ENCODE measurements around the gene DPYSL4. TPM values are rescaled to one million over a fixed set of nuclear protein-coding genes. Genes with fewer than 3 reads are reported as not detected.

The DPYSL4 gene
- total and polyA plus RNA-seq, 2 of the 4 experiments (the other 2 are of a cell fraction), result 8.1 to 30.5 TPM

DNA sequence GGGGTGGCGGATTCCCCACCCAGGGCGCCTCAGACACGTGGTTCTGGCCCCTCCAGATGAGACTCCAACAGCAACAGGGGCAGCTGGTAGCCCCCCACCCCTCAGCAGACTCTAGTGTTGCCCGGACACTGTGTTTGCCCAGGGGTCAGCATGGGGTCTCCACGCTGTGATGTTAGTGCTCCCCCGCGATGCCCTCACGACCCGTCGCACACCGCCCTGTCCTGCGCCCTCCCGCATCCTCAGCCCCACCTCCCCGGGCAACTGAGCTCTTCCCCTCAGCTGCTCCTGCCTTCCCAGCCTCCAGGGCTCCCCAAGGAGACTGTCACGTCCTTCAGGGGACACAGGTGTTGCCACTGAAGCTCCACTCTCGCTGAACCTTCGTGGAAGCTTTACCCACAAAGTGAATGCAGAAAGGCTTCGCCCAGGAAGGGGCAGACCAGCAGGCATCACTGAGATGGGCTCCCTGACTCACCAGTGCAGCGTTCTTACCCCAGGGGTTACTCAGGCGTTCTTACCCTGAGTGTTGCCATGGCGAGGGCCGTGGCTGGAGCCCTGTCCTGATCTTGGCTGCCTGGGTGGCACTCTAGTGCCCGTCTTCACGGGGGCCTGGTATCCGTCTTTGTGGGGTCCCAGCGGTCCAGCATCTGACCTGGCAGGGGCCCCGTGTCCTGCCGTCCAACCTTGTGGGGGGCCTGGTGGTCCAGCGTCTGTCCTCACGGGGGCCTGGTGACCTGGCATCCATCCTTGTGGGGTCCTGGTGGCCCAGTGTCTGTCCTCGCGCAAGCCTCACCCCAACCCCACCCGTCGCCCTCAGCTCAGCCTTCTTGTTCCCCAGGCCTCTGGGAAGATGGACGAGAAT, 14.6 kb downstream of the DPYSL4 start:
- H3K4me1 ChIP-seq (ENCODE audit: control insufficient read depth, insufficient read depth, low read length), result no peaks in the 10 kb centered on the region
- no peak overlapping the region for H2AK9ac ChIP-seq (replicated peaks; ENCODE audit: low read depth, low read length, poor library complexity)
- dilution Hi-C loops (cut with HindIII; ENCODE audit: low sequenced_read_pairs, unreplicated experiment), result no loop called here
- H3K23ac ChIP-seq (ENCODE audit: low read depth, low read length), result no peak overlapping the region
- no peak overlapping the region for H3K4me2 ChIP-seq (ENCODE audit: low read depth, low read length)
- ChIA-PET CTCF (no interaction called here), POLR2A (ENCODE audit: unreplicated experiment) (no interaction called here)
- ATAC-seq (ENCODE audit: low read depth) (no peak), DNase-seq (no peak)
- no peaks in the 10 kb centered on the region for H4K20me1 ChIP-seq (ENCODE audit: insufficient read depth, low read length)
- no peaks in the 10 kb centered on the region for H3K9me3 ChIP-seq (ENCODE audit: control insufficient read depth, insufficient read depth, low read length)
- H3K9ac ChIP-seq (ENCODE audit: low read depth, low read length), result no peak overlapping the region
- in situ Hi-C loops (cut with MboI; ENCODE audit: low sequenced_read_pairs), result no loop called here
- no peak overlapping the region for H2AK5ac ChIP-seq (ENCODE audit: low read depth, low read length)
- H3K4me3 ChIP-seq (ENCODE audit: insufficient read depth, low read depth, low read length), result no peak overlapping the region
- no peak overlapping the region for H3K18ac ChIP-seq (ENCODE audit: low read depth, low read length)
- H3K79me1 ChIP-seq (ENCODE audit: low read depth in 1 of 2, low read length in 2 of 2), result no peaks in the 10 kb centered on the region
- H2BK120ac ChIP-seq (ENCODE audit: low read depth, low read length), result no peak overlapping the region
- 88% methylated on average over 21 of the region's 35 CpGs; no CpG with 5 or more reads in 1 of the 2 experiments for whole genome bisulfite sequencing, 2 experiments (ENCODE audit: extremely low coverage in 2 of 2, insufficient read length in 1 of 2)
- peaks cover 18% of the 10 kb centered on the region for H3K36me3 ChIP-seq (ENCODE audit: control insufficient read depth, insufficient read depth, low read length)
- no peak overlapping the region for H2BK5ac ChIP-seq (ENCODE audit: low read depth, low read length, poor library complexity, severe bottlenecking)
- no peak overlapping the region for H2BK20ac ChIP-seq (ENCODE audit: low read depth, low read length)
- H4K5ac ChIP-seq (ENCODE audit: low read depth, low read length), result no peak overlapping the region
- intact Hi-C loops (cut with micrococcal nuclease), result no loop called here
- no peak overlapping the region for H3K14ac ChIP-seq (replicated peaks; ENCODE audit: low read depth, low read length)
- H3K9me1 ChIP-seq (ENCODE audit: insufficient read depth, low read length), result no peaks in the 10 kb centered on the region
- H3K56ac ChIP-seq (ENCODE audit: extremely low read depth, insufficient read depth, low read length), result no peak overlapping the region
- TF ChIP-seq RAD21 (IDR thresholded peaks at IDR 0.05; ENCODE audit: low read length) (no peak), RFX5 (IDR thresholded peaks at IDR 0.05; ENCODE audit: low read depth, low read length) (no peak)
- no peak overlapping the region for H3K4ac ChIP-seq (ENCODE audit: low read depth, low read length)
- H4K8ac ChIP-seq (ENCODE audit: low read depth in 2 of 2, low read length in 2 of 2), result no peak overlapping the region
- H3K27ac ChIP-seq (ENCODE audit: insufficient read depth, low read length), result no peak overlapping the region
- H2BK15ac ChIP-seq (ENCODE audit: low read depth, low read length), result no peak overlapping the region
- no peaks in the 10 kb centered on the region for H3K27me3 ChIP-seq (ENCODE audit: control insufficient read depth, insufficient read depth, low read length)
- H2AFZ ChIP-seq (replicated peaks; ENCODE audit: low read length, poor library complexity), result no peak overlapping the region
- no peak overlapping the region for H4K91ac ChIP-seq (ENCODE audit: insufficient read depth, low read depth, low read length)
- no TSS peak for BruUV-seq (replicated peaks)

Data from IMR-90 (cell line).